Smooth muscle cell (in vitro differentiated cells): Measurements from ENCODE around the gene RNF14. TPM values are rescaled to one million over a fixed set of nuclear protein-coding genes. Genes with fewer than 3 reads are reported as not detected.

Source experiments
- DNase-seq: peaks from one replicate; lab custom pipeline; 2025; ENCODE audit not compliant: unreplicated experiment; lab: John Stamatoyannopoulos, UW
- H2AFZ ChIP-seq: fragments of 200-600 bp; sonication (generic); 2 replicates; pipeline ENCODE4 v1.6.0; 2016; ENCODE audit warnings: antibody characterized with exemption, low read depth, mild to moderate bottlenecking
- H3F3A ChIP-seq: fragments of 200-600 bp; sonication (generic); 2 replicates; pipeline ENCODE4 v1.6.0; 2017; ENCODE audit warnings: antibody characterized with exemption, low read depth
- H3K27ac ChIP-seq: fragments of 200-600 bp; sonication (generic); 2 replicates; pipeline ENCODE4 v1.5.1; 2016; ENCODE audit warnings: low read depth, mild to moderate bottlenecking
- H3K27me3 ChIP-seq: fragments of 200-600 bp; sonication (generic); 2 replicates; pipeline ENCODE4 v1.6.1; 2016; ENCODE audit warnings: low read depth, mild to moderate bottlenecking
- H3K36me3 ChIP-seq: fragments of 200-600 bp; sonication (generic); 2 replicates; pipeline ENCODE4 v1.5.1; 2016; ENCODE audit warnings: low read depth
- H3K4me1 ChIP-seq: fragments of 200-600 bp; sonication (generic); 2 replicates; pipeline ENCODE4 v1.5.1; 2016; ENCODE audit warnings: low read depth
- H3K4me2 ChIP-seq: fragments of 200-600 bp; sonication (generic); 2 replicates; pipeline ENCODE4 v1.6.0; 2016; ENCODE audit warnings: mild to moderate bottlenecking
- H3K4me3 ChIP-seq: fragments of 200-600 bp; sonication (generic); 2 replicates; pipeline ENCODE4 v1.5.1; 2016; ENCODE audit warnings: mild to moderate bottlenecking
- H3K79me2 ChIP-seq: fragments of 200-600 bp; sonication (generic); 2 replicates; pipeline ENCODE4 v1.6.0; 2016; ENCODE audit warnings: low read depth, mild to moderate bottlenecking
- H3K9ac ChIP-seq: fragments of 200-600 bp; sonication (generic); 2 replicates; pipeline ENCODE4 v1.6.0; 2016; ENCODE audit warnings: low read depth
- H3K9me3 ChIP-seq: fragments of 200-600 bp; sonication (generic); replicated peaks from 2 replicates; pipeline ENCODE4 v1.5.1; 2016; ENCODE audit warnings: low read depth
- H4K20me1 ChIP-seq: fragments of 200-600 bp; sonication (generic); 2 replicates; pipeline ENCODE4 v1.6.0; 2016; ENCODE audit warnings: low read depth
- WGBS: methylation state at CpG from one replicate; pipeline ENCODE4 v1.1.7; 2016; ENCODE audit warnings: low lambda C conversion rate; 5-methylcytosine and 5-hydroxymethylcytosine counted together
- polyA plus RNA-seq: library from polyadenylated mRNA; unstranded; fragments of >200 nt; fragmentation: Nextera tagmentation; extraction: Ambion mirVana; gene quantifications from 2 replicates; pipeline ENCODE4 v1.2.1, GENCODE V29; 2016
- total RNA-seq: library from RNA; depleted of rRNA; stranded (reverse); fragments of >200 nt; gene quantifications from 2 replicates; pipeline ENCODE4 v1.2.3, GENCODE V29; 2014
- TF ChIP-seq, protein P1 (sequence below): fragments of 200-600 bp; sonication (generic); IDR thresholded peaks from 2 replicates; pipeline ENCODE4 v1.5.1; 2017; ENCODE audit warnings: borderline replicate concordance, mild to moderate bottlenecking, antibody characterized with exemption; ENCODE audit not compliant: insufficient read depth, poor library complexity, severe bottlenecking

RNF14 gene
- total and polyA plus RNA-seq, 2 experiments from 2014 or later: 43.8 to 76.4 TPM

DNA sequence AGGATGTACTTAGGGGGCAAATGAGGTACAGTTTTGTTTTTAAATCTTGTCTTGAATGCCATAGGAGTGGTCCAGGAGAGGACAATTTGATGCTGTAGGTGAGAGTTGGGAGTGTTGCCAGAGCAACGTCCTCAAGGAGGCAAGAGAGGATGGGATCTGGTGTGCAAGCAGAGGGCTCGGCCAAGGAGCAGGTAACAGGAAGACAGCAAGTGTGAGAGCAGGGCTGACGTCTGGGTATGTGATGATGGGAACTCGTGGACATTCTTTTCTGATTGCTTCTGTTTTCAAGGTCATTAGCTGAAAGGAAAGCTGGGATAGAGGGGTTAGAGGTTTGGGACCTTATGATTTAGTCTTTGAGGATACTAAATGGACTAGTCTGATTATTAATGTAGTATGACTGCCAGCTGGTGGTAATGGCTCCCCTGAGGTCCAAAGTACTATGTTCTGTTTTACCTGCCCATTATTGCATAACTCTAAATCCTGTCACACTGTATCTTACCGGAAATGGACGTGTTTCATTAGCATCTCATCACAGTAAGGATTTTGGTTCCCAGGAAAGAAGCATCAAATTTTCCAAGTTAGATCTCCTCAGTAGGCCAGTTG, 28.6 kb downstream of the RNF14 start:
- Histone ChIP-seq H3K36me3 (peaks cover 8% of the 10 kb centered on the region), H3K9ac (no peak overlapping the region), H2AFZ (no peak overlapping the region), H3K27me3 (no peaks in the 10 kb centered on the region), H3K79me2 (peaks cover 5% of the 10 kb centered on the region), H3F3A (peaks cover 13% of the 10 kb centered on the region), H3K4me2 (no peak overlapping the region), H4K20me1 (peaks cover 7% of the 10 kb centered on the region), H3K27ac (no peak overlapping the region), H3K9me3 (no peaks in the 10 kb centered on the region), H3K4me3 (no peak overlapping the region), H3K4me1 (no peaks in the 10 kb centered on the region)
- WGBS: 70% methylated on average over 6 of the region's 6 CpGs
- TF ChIP-seq, protein P1, sequence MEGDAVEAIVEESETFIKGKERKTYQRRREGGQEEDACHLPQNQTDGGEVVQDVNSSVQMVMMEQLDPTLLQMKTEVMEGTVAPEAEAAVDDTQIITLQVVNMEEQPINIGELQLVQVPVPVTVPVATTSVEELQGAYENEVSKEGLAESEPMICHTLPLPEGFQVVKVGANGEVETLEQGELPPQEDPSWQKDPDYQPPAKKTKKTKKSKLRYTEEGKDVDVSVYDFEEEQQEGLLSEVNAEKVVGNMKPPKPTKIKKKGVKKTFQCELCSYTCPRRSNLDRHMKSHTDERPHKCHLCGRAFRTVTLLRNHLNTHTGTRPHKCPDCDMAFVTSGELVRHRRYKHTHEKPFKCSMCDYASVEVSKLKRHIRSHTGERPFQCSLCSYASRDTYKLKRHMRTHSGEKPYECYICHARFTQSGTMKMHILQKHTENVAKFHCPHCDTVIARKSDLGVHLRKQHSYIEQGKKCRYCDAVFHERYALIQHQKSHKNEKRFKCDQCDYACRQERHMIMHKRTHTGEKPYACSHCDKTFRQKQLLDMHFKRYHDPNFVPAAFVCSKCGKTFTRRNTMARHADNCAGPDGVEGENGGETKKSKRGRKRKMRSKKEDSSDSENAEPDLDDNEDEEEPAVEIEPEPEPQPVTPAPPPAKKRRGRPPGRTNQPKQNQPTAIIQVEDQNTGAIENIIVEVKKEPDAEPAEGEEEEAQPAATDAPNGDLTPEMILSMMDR: no peak
- no peak for DNase-seq

DNA sequence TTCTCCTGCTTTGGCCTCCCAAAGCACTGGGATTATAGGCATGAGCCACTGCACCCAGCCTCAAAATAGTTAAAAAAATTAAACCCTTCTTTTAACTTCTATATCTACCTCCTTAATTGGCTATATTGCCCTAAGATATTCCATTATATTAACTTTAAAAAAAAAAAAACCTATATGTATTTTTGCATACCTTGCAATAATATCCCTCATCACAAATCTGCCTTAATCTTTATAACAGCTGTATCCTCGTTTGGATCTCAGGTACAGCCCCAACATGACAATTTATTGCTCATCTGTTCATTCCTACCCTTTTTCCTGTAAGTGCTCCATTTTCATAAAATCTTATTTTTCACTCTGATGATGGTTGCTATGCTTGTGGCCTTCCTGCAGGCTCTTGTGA, 31.3 kb downstream of the RNF14 start:
- H3K9ac ChIP-seq: no peak overlapping the region
- H3K27me3 ChIP-seq: no peaks in the 10 kb centered on the region
- H3K36me3 ChIP-seq: peaks cover 7% of the 10 kb centered on the region
- no peak overlapping the region for H2AFZ ChIP-seq
- H3K9me3 ChIP-seq: no peaks in the 10 kb centered on the region
- no peaks in the 10 kb centered on the region for H3K4me1 ChIP-seq
- no peak overlapping the region for H3K4me3 ChIP-seq
- H3K4me2 ChIP-seq: no peak overlapping the region
- H3K27ac ChIP-seq: no peak overlapping the region
- TF ChIP-seq, protein P1: no peak
- H4K20me1 ChIP-seq: no peaks in the 10 kb centered on the region
- peaks cover 13% of the 10 kb centered on the region for H3F3A ChIP-seq
- DNase-seq: no peak
- 89% methylated on average over 1 of the region's 1 CpG for WGBS
- no peaks in the 10 kb centered on the region for H3K79me2 ChIP-seq

DNA sequence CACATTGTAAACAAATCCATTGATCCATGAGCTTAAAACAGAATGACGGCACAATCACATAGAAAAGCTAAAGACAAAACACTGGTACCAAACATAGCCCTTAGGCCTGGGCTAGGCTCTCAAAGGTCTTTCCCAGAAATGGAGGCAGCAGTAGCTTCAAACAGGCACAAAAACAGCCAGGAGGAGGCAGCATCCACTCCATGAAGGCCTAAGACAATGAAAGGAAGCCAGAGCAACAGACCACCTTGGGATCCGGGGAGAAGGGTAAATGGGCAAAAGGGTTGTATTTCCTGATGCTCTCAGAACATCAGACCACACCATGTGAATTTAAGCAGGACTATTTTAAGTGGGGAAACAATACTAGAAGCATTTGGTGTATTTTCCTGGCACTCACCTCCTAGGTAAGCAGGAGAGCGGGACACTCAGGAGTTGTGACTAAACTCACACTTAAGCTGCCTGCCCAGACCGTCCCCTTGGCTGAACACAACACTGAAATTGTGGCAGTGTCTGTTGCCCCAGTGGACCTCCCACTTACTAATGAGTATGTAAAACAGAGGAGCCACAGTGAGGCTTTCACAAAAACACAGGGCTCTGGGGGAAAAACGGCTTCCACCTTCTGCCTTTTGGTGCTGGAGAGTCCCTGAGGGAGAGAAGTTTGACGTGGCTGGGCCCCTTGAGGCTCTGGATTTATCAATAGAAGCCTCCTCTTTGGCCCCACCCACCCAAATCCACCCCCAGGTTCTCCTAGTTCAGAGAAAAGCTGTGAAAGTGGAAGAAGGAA, 32.0 kb downstream of the RNF14 start:
- no peaks in the 10 kb centered on the region for H3K9me3 ChIP-seq
- H3K4me1 ChIP-seq: no peaks in the 10 kb centered on the region
- H3K9ac ChIP-seq: no peak overlapping the region
- H3K4me2 ChIP-seq: no peak overlapping the region
- H3K27ac ChIP-seq: no peak overlapping the region
- peaks cover 4% of the 10 kb centered on the region for H3K36me3 ChIP-seq
- no peaks in the 10 kb centered on the region for H4K20me1 ChIP-seq
- H3F3A ChIP-seq: peaks cover 13% of the 10 kb centered on the region
- DNase-seq: no peak
- H3K4me3 ChIP-seq: no peak overlapping the region
- H3K27me3 ChIP-seq: no peaks in the 10 kb centered on the region
- 90% methylated on average over 6 of the region's 6 CpGs for WGBS
- TF ChIP-seq, protein P1: no peak
- no peak overlapping the region for H2AFZ ChIP-seq
- H3K79me2 ChIP-seq: no peaks in the 10 kb centered on the region
